BLaER1 treated with 17β-estradiol and CSF1 and Interleukin-3, amounts not matched to agents 10 nM and 100 nM (cell line): ENCODE results near the gene SH2D3C.

Experiments used
- H3K27ac ChIP-seq, 11 experiments: shearing (Covaris generic); formaldehyde crosslinking; 2 replicates each; pipeline ENCODE4 v1.8.1; 2022
- H3K27me3 ChIP-seq, 11 experiments: shearing (Covaris generic); formaldehyde crosslinking; 2 replicates each; pipeline ENCODE4 v1.8.1; 2022
- H3K36me3 ChIP-seq, 11 experiments: shearing (Covaris generic); formaldehyde crosslinking; 2 replicates each; pipeline ENCODE4 v1.8.1; 2022
- H3K4me1 ChIP-seq, 10 experiments: shearing (Covaris generic); formaldehyde crosslinking; 2 replicates each; pipeline ENCODE4 v1.8.1; 2022
- H3K4me2 ChIP-seq, 11 experiments: shearing (Covaris generic); formaldehyde crosslinking; 2 replicates each; pipeline ENCODE4 v1.8.1; 2022
- H3K4me3 ChIP-seq, 10 experiments: shearing (Covaris generic); formaldehyde crosslinking; 2 replicates each; pipeline ENCODE4 v1.8.1; 2022
- H3K9ac ChIP-seq, 11 experiments: shearing (Covaris generic); formaldehyde crosslinking; 2 replicates each; pipeline ENCODE4 v1.8.1; 2022
- H3K9me3 ChIP-seq, 11 experiments: shearing (Covaris generic); formaldehyde crosslinking; replicated peaks in 1 of 11; 2 replicates each; pipeline ENCODE4 v1.8.1; 2022
- H4K20me1 ChIP-seq, 11 experiments: shearing (Covaris generic); formaldehyde crosslinking; 2 replicates each; pipeline ENCODE4 v1.8.1; 2022
- Cebpa-rat ChIP-seq, 11 experiments: shearing (Covaris generic); IDR thresholded peaks; 2 replicates each; pipeline ENCODE4 v1.8.1; 2022

Gene SH2D3C

GRCh38 chr9:127792417-127793031 lies 14.1 kb upstream of the SH2D3C start:
- Histone ChIP-seq H3K9ac (peak overlapping the region in 7 of 11 experiments; percentile 10 to 77 (median 45); a peak in 9 of 22 replicates), H3K27ac (peak overlapping the region in 8 of 11 experiments; percentile 46 to 90 (median 82); a peak in 15 of 22 replicates), H4K20me1 (peaks cover 34 to 99% (median 70%) of the 10 kb centered on the region in 11 experiments), H3K4me1 (peaks cover 91 to 100% (median 100%) of the 10 kb centered on the region in 10 experiments), H3K36me3 (peaks cover 59 to 74% (median 66%) of the 10 kb centered on the region in 11 experiments), H3K27me3 (peaks cover 0 to 4% (median 0%) of the 10 kb centered on the region in 11 experiments; a peak in 1 of 22 replicates), H3K9me3 (no peaks in the 10 kb centered on the region), H3K4me3 (no peak overlapping the region), H3K4me2 (peak overlapping the region; percentile 16 to 100 (median 96); a peak in 19 of 22 replicates)
- no peak for TF ChIP-seq Cebpa-rat (IDR thresholded peaks at IDR 0.05)

GRCh38 chr9:127791085-127791484 lies 12.6 kb upstream of the SH2D3C start:
- TF ChIP-seq Cebpa-rat (IDR thresholded peaks at IDR 0.05) = no peak
- Histone ChIP-seq H3K36me3 (peaks cover 67 to 82% (median 75%) of the 10 kb centered on the region in 11 experiments), H3K9ac (peak overlapping the region in 3 of 11 experiments; percentile 29 to 98 (median 95); a peak in 1 of 22 replicates), H3K9me3 (no peaks in the 10 kb centered on the region), H3K27ac (peak overlapping the region in 3 of 11 experiments; percentile 23 to 90 (median 37); a peak in 3 of 22 replicates), H3K4me3 (no peak overlapping the region), H3K4me2 (peak overlapping the region in 10 of 11 experiments; percentile 1 to 100 (median 96); a peak in 16 of 22 replicates), H3K4me1 (peaks cover 82 to 93% (median 91%) of the 10 kb centered on the region in 10 experiments), H3K27me3 (no peaks in the 10 kb centered on the region), H4K20me1 (peaks cover 48 to 99% (median 81%) of the 10 kb centered on the region in 11 experiments)

- Histone ChIP-seq H3K4me2 (peak overlapping the region; percentile 28 to 100 (median 95)), H4K20me1 (peaks cover 50 to 93% (median 82%) of the 10 kb centered on the region in 11 experiments), H3K4me3 (peak overlapping the region in 1 of 10 experiments; percentile 7; a peak in 1 of 20 replicates), H3K27me3 (no peaks in the 10 kb centered on the region), H3K9ac (peak overlapping the region in 10 of 11 experiments; percentile 24 to 98 (median 92); a peak in 18 of 22 replicates), H3K27ac (peak overlapping the region in 5 of 11 experiments; percentile 2 to 90 (median 37); a peak in 9 of 22 replicates), H3K4me1 (peaks cover 74 to 85% (median 83%) of the 10 kb centered on the region in 10 experiments), H3K36me3 (peaks cover 67 to 82% (median 75%) of the 10 kb centered on the region in 11 experiments), H3K9me3 (no peaks in the 10 kb centered on the region)
- TF ChIP-seq Cebpa-rat (IDR thresholded peaks at IDR 0.05) = no peak
These were observed 11.8 kb upstream of the SH2D3C start for GRCh38 chr9:127790094-127790855.

GRCh38 chr9:127789179-127789578 lies 10.7 kb upstream of the SH2D3C start:
- H3K9me3 ChIP-seq = no peaks in the 10 kb centered on the region
- no peak for TF ChIP-seq Cebpa-rat (IDR thresholded peaks at IDR 0.05)
- H3K4me3 ChIP-seq = peak overlapping the region in 6 of 10 experiments; percentile 6 to 98 (median 95); a peak in 7 of 20 replicates
- peak overlapping the region; percentile 92 to 100 (median 95); a peak in 21 of 22 replicates for H3K4me2 ChIP-seq
- H3K27ac ChIP-seq = peak overlapping the region in 4 of 11 experiments; percentile 57 to 96 (median 92); a peak in 3 of 22 replicates
- H3K4me1 ChIP-seq = peaks cover 70 to 81% (median 79%) of the 10 kb centered on the region in 10 experiments
- peaks cover 50 to 83% (median 81%) of the 10 kb centered on the region in 11 experiments for H4K20me1 ChIP-seq
- peak overlapping the region; percentile 24 to 98 (median 95); a peak in 15 of 22 replicates for H3K9ac ChIP-seq
- no peaks in the 10 kb centered on the region for H3K27me3 ChIP-seq
- peaks cover 67 to 77% (median 74%) of the 10 kb centered on the region in 11 experiments for H3K36me3 ChIP-seq

- no peak for TF ChIP-seq Cebpa-rat (IDR thresholded peaks at IDR 0.05)
- Histone ChIP-seq H4K20me1 (peaks cover 50 to 76% (median 75%) of the 10 kb centered on the region in 11 experiments), H3K4me3 (peak overlapping the region in 9 of 10 experiments; percentile 88 to 99 (median 97); a peak in 17 of 20 replicates), H3K4me1 (peaks cover 72 to 81% (median 79%) of the 10 kb centered on the region in 10 experiments), H3K36me3 (peaks cover 66 to 71% (median 67%) of the 10 kb centered on the region in 11 experiments), H3K27me3 (no peaks in the 10 kb centered on the region), H3K27ac (peak overlapping the region in 8 of 11 experiments; percentile 24 to 96 (median 92); a peak in 13 of 22 replicates), H3K4me2 (peak overlapping the region; percentile 92 to 100 (median 95)), H3K9ac (peak overlapping the region; percentile 90 to 98 (median 96); a peak in 20 of 22 replicates), H3K9me3 (no peaks in the 10 kb centered on the region)
These were observed 10.0 kb upstream of the SH2D3C start for GRCh38 chr9:127788337-127789011.

GRCh38 chr9:127786773-127787104 lies 8.3 kb upstream of the SH2D3C start:
- Histone ChIP-seq H3K27ac (peak overlapping the region; percentile 90 to 96 (median 94); a peak in 21 of 22 replicates), H3K9me3 (no peaks in the 10 kb centered on the region), H3K27me3 (no peaks in the 10 kb centered on the region), H3K9ac (peak overlapping the region; percentile 90 to 98 (median 96)), H3K4me1 (peaks cover 78 to 81% (median 79%) of the 10 kb centered on the region in 10 experiments), H3K4me2 (peak overlapping the region; percentile 92 to 100 (median 95)), H3K36me3 (peaks cover 49 to 53% (median 50%) of the 10 kb centered on the region in 11 experiments), H4K20me1 (peaks cover 50 to 58% (median 58%) of the 10 kb centered on the region in 11 experiments), H3K4me3 (peak overlapping the region; percentile 88 to 99 (median 98))
- TF ChIP-seq Cebpa-rat (IDR thresholded peaks at IDR 0.05) = no peak

- Histone ChIP-seq H3K9me3 (no peaks in the 10 kb centered on the region), H3K4me2 (peak within 1 kb of the TSS; percentile 92 to 100 (median 98)), H3K9ac (peak within 1 kb of the TSS; percentile 90 to 98 (median 96)), H3K4me3 (peak within 1 kb of the TSS; percentile 88 to 99 (median 98)), H4K20me1 (peaks cover 50 to 52% (median 52%) of the 10 kb centered on the region in 11 experiments), H3K36me3 (peaks cover 43 to 48% (median 44%) of the 10 kb centered on the region in 11 experiments), H3K4me1 (peaks cover 79 to 81% (median 79%) of the 10 kb centered on the region in 10 experiments), H3K27ac (peak within 1 kb of the TSS; percentile 90 to 96 (median 94)), H3K27me3 (no peaks in the 10 kb centered on the region)
- no peak for TF ChIP-seq Cebpa-rat (IDR thresholded peaks at IDR 0.05)
These were observed 7.7 kb upstream of the SH2D3C start, which contains the start of gene CDK9 for GRCh38 chr9:127785933-127786772. TSS of gene CDK9 (plus strand) at chr9:127786034. CDS start at chr9:127786149, 115 bp downstream.
